Measurements from ENCODE around the gene PIH1D1. TPM values are rescaled to one million over a fixed set of nuclear protein-coding genes. Genes with fewer than 3 reads are reported as not detected.

Gene PIH1D1
- total and polyA plus RNA-seq, 10 of the 15 experiments (the other 5 are each of a cell fraction or from before 2014, with no cell fraction given), result 16.1 to 153 (median 106) TPM

GRCh38 chr19:49453013-49453756, 1.6 kb upstream of the PIH1D1 start, which contains the start of gene ALDH16A1 (continued):
- peak; percentile 88 for TF ChIP-seq NRF1 (conservative IDR thresholded peaks at IDR 0.05; ENCODE audit: low read depth, low read length)
- TF ChIP-seq LARP7 (IDR thresholded peaks at IDR 0.05), result peak; percentile 35; the same call in 1 of the 2 replicates
- TF ChIP-seq RCOR1 (conservative IDR thresholded peaks at IDR 0.05; ENCODE audit: low read depth, low read length), result no peak
- no peak for TF ChIP-seq BCL11A (IDR thresholded peaks at IDR 0.05; ENCODE audit: low read depth, low read length)
- TF ChIP-seq IRF4 (IDR thresholded peaks at IDR 0.05; ENCODE audit: low read depth, low read length), result no peak
- TF ChIP-seq RELA (IDR thresholded peaks at IDR 0.05; ENCODE audit: borderline replicate concordance, partially characterized antibody), result peak; percentile 43
- no peak for TF ChIP-seq TBL1XR1 (IDR thresholded peaks at IDR 0.05; ENCODE audit: low read depth, low read length)
- no peak for TF ChIP-seq GATAD2B (conservative IDR thresholded peaks at IDR 0.05; ENCODE audit: low read depth)
- TF ChIP-seq PML (IDR thresholded peaks at IDR 0.05; ENCODE audit: low read length), result peak; percentile 97
- TF ChIP-seq RFX5 (IDR thresholded peaks at IDR 0.05; ENCODE audit: low read depth, low read length), result 0 out of 2 replicates have a peak, but pooled peaks have one; percentile 17
- no peak for TF ChIP-seq MEF2A (IDR thresholded peaks at IDR 0.05; ENCODE audit: insufficient read depth, low read depth, low read length)
- TF ChIP-seq CBX3 (IDR thresholded peaks at IDR 0.05; ENCODE audit: borderline replicate concordance, low read depth), result no peak
- no peak; a peak in 2 of 4 replicates for TF ChIP-seq IKZF2 (IDR thresholded peaks at IDR 0.05)
- TF ChIP-seq CHD4 (IDR thresholded peaks at IDR 0.05), result no peak
- TF ChIP-seq CREB1 (IDR thresholded peaks at IDR 0.05; ENCODE audit: low read depth), result peak; percentile 71
- TF ChIP-seq DPF2 (IDR thresholded peaks at IDR 0.05), result peak; percentile 50; the same call in 1 of the 2 replicates
- TF ChIP-seq BRCA1 (IDR thresholded peaks at IDR 0.05; ENCODE audit: low read depth, low read length), result peak; percentile 57; the same call in 1 of the 2 replicates
- peak; percentile 89 for TF ChIP-seq E2F4 (IDR thresholded peaks at IDR 0.05; ENCODE audit: low read depth, low read length)
- peak; percentile 21 to 73; a peak in 3 of 4 replicates for TF ChIP-seq SRF (IDR thresholded peaks at IDR 0.05; ENCODE audit: low read depth in 2 of 2, low read length in 2 of 2)
- no peak for TF ChIP-seq NR2C2 (IDR thresholded peaks at IDR 0.05; ENCODE audit: borderline replicate concordance, control insufficient read depth, insufficient read length, low read depth)
- TF ChIP-seq NKRF (conservative IDR thresholded peaks at IDR 0.05), result 0 out of 2 replicates have a peak, but pooled peaks have one; percentile 47
- peak; percentile 68 for TF ChIP-seq SP1 (IDR thresholded peaks at IDR 0.05; ENCODE audit: low read depth, low read length)
- TF ChIP-seq MXI1 (IDR thresholded peaks at IDR 0.05; ENCODE audit: low read depth, low read length), result peak; percentile 85
- TF ChIP-seq SUPT20H (IDR thresholded peaks at IDR 0.05; ENCODE audit: borderline replicate concordance, control insufficient read depth, low read depth, low read length), result no peak
- peak; percentile 96 for TF ChIP-seq SMAD5 (IDR thresholded peaks at IDR 0.05; ENCODE audit: low read depth)
- peak; percentile 42 for TF ChIP-seq SKIL (IDR thresholded peaks at IDR 0.05; ENCODE audit: low read depth, poor library complexity, severe bottlenecking)
